ENCODE measurements around the gene SPOCK1. TPM values are rescaled to one million over a fixed set of nuclear protein-coding genes. Genes with fewer than 3 reads are reported as not detected.

SPOCK1 gene
- total and polyA plus RNA-seq, 4 donors: 0.07 to 0.18 (median 0.17) TPM; not detected in 1

GRCh38 chr5:136927571-136927970 lies 571.6 kb downstream of the SPOCK1 start:
- Histone ChIP-seq H3K4me1 (ENCODE audit: control insufficient read depth in 4 of 4, insufficient read depth in 4 of 4, low read length in 3 of 4) (no peaks in the 10 kb centered on the region), H3K9ac (ENCODE audit: low read depth in 1 of 2, low read length in 2 of 2) (no peak overlapping the region), H3K36me3 (ENCODE audit: control insufficient read depth in 4 of 4, insufficient read depth in 3 of 4, low read depth in 1 of 4, low read length in 3 of 4) (no peaks in the 10 kb centered on the region), H3K4me3 (ENCODE audit: low read depth in 1 of 3, low read length in 3 of 3) (no peak overlapping the region), H3K27ac (ENCODE audit: low read depth in 1 of 2, low read length in 2 of 2) (no peak overlapping the region), H3K27me3 (ENCODE audit: control insufficient read depth in 4 of 4, insufficient read depth in 4 of 4, low read length in 3 of 4) (no peaks in the 10 kb centered on the region), H3K9me3 (ENCODE audit: control insufficient read depth in 4 of 4, low read length in 3 of 4) (no peaks in the 10 kb centered on the region)
- DNase-seq (ENCODE audit: low spot score): no peak
- TF ChIP-seq YY1 (IDR thresholded peaks at IDR 0.05): no peak
- no peak for TF ChIP-seq REST (IDR thresholded peaks at IDR 0.05)

DNA sequence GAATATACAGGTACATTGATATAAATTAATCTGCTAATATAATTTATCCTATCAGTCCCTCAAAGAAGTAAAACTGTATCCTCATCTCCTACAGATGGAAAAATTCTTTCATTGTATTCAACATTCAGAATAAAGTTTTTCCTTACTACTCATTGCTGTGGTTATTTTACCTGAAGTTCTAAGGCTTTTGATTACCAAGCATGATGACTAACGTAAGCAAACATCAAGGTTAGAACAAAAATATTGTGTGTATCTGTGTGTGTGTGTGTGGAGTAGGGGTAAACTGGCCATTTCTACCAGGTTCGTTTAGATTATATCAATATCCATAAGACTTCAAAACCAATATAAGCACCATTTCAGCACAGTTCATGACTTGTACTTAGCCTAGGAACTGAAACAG lies 573.1 kb downstream of the SPOCK1 start:
- Histone ChIP-seq H3K36me3 (ENCODE audit: control insufficient read depth in 4 of 4, insufficient read depth in 3 of 4, low read depth in 1 of 4, low read length in 3 of 4) (no peaks in the 10 kb centered on the region), H3K27me3 (ENCODE audit: control insufficient read depth in 4 of 4, insufficient read depth in 4 of 4, low read length in 3 of 4) (no peaks in the 10 kb centered on the region), H3K27ac (ENCODE audit: low read depth in 1 of 2, low read length in 2 of 2) (no peak overlapping the region), H3K4me1 (ENCODE audit: control insufficient read depth in 4 of 4, insufficient read depth in 4 of 4, low read length in 3 of 4) (no peaks in the 10 kb centered on the region), H3K4me3 (ENCODE audit: low read depth in 1 of 3, low read length in 3 of 3) (no peak overlapping the region), H3K9ac (ENCODE audit: low read depth in 1 of 2, low read length in 2 of 2) (no peak overlapping the region), H3K9me3 (ENCODE audit: control insufficient read depth in 4 of 4, low read length in 3 of 4) (no peaks in the 10 kb centered on the region)
- TF ChIP-seq TAF1 (conservative IDR thresholded peaks at IDR 0.05) (no peak), HNF4G (IDR thresholded peaks at IDR 0.05) (no peak), NR2F2 (IDR thresholded peaks at IDR 0.05) (no peak), YY1 (IDR thresholded peaks at IDR 0.05) (no peak), FOXA1 (IDR thresholded peaks at IDR 0.05) (no peak)
- TF ChIP-seq, protein P1, sequence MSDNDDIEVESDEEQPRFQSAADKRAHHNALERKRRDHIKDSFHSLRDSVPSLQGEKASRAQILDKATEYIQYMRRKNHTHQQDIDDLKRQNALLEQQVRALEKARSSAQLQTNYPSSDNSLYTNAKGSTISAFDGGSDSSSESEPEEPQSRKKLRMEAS (IDR thresholded peaks at IDR 0.05): no peak
- no peak for DNase-seq (ENCODE audit: low spot score)
- 69% methylated on average over 2 of the region's 2 CpGs for WGBS

Small RNA genes lying within 50 kb of the gene (small RNA-seq; reads per million reads assigned to genes)
- gene RNA5SP193: not detected

Other genes with a start within 250 kb of the SPOCK1 start
- 1 to 10 TPM; 5.0 to 8.8 TPM for gene KLHL3, start 236.8 kb upstream of the SPOCK1 start, total RNA-seq
- gene KLHL3, start 236.8 kb upstream of the SPOCK1 start, polyA plus RNA-seq: 1 to 10 TPM in 1 of 2 donors, under 1 TPM in 1; 0.91 to 2.3 TPM